Measurements from ENCODE around the gene RNU6-1. TPM values are rescaled to one million over a fixed set of nuclear protein-coding genes. Genes with fewer than 3 reads are reported as not detected.

The RNU6-1 gene
- total RNA-seq, 1 donor from 2014 or later, result not detected

- Mint-ChIP-seq H3K27me3 (ENCODE audit: unreplicated experiment) (peaks cover 67% of the 10 kb centered on the region), H3K9me3 (ENCODE audit: unreplicated experiment) (no peaks in the 10 kb centered on the region), H3K4me1 (ENCODE audit: unreplicated experiment) (peaks cover 33% of the 10 kb centered on the region), H3K36me3 (ENCODE audit: unreplicated experiment) (peaks cover 3% of the 10 kb centered on the region), H3K27ac (ENCODE audit: unreplicated experiment) (no peak overlapping the region), H3K4me3 (ENCODE audit: unreplicated experiment) (no peak overlapping the region)
- TF ChIP-seq CTCF (IDR thresholded peaks at IDR 0.05), result no peak
- DNase-seq (ENCODE audit: extremely low spot score, unreplicated experiment), result no peak
Measured at GRCh38 chr15:67826717-67827561, 12.9 kb downstream of the RNU6-1 start.

- no peak for DNase-seq (ENCODE audit: extremely low spot score, unreplicated experiment)
- no peak for TF ChIP-seq CTCF (IDR thresholded peaks at IDR 0.05)
- Mint-ChIP-seq H3K4me1 (ENCODE audit: unreplicated experiment) (peaks cover 41% of the 10 kb centered on the region), H3K9me3 (ENCODE audit: unreplicated experiment) (no peaks in the 10 kb centered on the region), H3K4me3 (ENCODE audit: unreplicated experiment) (peak overlapping the region; percentile 62), H3K27ac (ENCODE audit: unreplicated experiment) (no peak overlapping the region), H3K27me3 (ENCODE audit: unreplicated experiment) (peaks cover 70% of the 10 kb centered on the region), H3K36me3 (ENCODE audit: unreplicated experiment) (peaks cover 3% of the 10 kb centered on the region)
Measured at GRCh38 chr15:67825881-67826716, 13.7 kb downstream of the RNU6-1 start.

GRCh38 chr15:67824976-67825880, 14.6 kb downstream of the RNU6-1 start, which contains the start of gene SKOR1:
TSS of gene SKOR1 (plus strand) at chr15:67825509. CDS start at chr15:67825603, 94 bp downstream.
- Mint-ChIP-seq H3K4me1 (ENCODE audit: unreplicated experiment) (peaks cover 43% of the 10 kb centered on the region), H3K36me3 (ENCODE audit: unreplicated experiment) (peaks cover 3% of the 10 kb centered on the region), H3K27me3 (ENCODE audit: unreplicated experiment) (peaks cover 70% of the 10 kb centered on the region), H3K4me3 (ENCODE audit: unreplicated experiment) (peak within 1 kb of the TSS; percentile 62), H3K9me3 (ENCODE audit: unreplicated experiment) (no peaks in the 10 kb centered on the region), H3K27ac (ENCODE audit: unreplicated experiment) (no peak within 1 kb of the TSS)
- no peak for DNase-seq (ENCODE audit: extremely low spot score, unreplicated experiment)
- TF ChIP-seq CTCF (IDR thresholded peaks at IDR 0.05), result no peak

- H3K9me3 Mint-ChIP-seq (ENCODE audit: unreplicated experiment), result no peaks in the 10 kb centered on the region
- DNase-seq (ENCODE audit: extremely low spot score, unreplicated experiment), result no peak
- H3K27me3 Mint-ChIP-seq (ENCODE audit: unreplicated experiment), result peaks cover 73% of the 10 kb centered on the region
- peak overlapping the region; percentile 66 for H3K4me3 Mint-ChIP-seq (ENCODE audit: unreplicated experiment)
- H3K4me1 Mint-ChIP-seq (ENCODE audit: unreplicated experiment), result peaks cover 42% of the 10 kb centered on the region
- H3K27ac Mint-ChIP-seq (ENCODE audit: unreplicated experiment), result no peak overlapping the region
- peaks cover 3% of the 10 kb centered on the region for H3K36me3 Mint-ChIP-seq (ENCODE audit: unreplicated experiment)
- no peak for TF ChIP-seq CTCF (IDR thresholded peaks at IDR 0.05)
Measured at GRCh38 chr15:67824197-67824968, 15.5 kb downstream of the RNU6-1 start.
